Smooth muscle cell (in vitro differentiated cells): Measurements from ENCODE around the gene ZNF628. TPM values are rescaled to one million over a fixed set of nuclear protein-coding genes. Genes with fewer than 3 reads are reported as not detected.

Source experiments
- DNase-seq: peaks from one replicate; lab custom pipeline; 2025; ENCODE audit not compliant: unreplicated experiment; lab: John Stamatoyannopoulos, UW
- H2AFZ ChIP-seq: fragments of 200-600 bp; sonication (generic); 2 replicates; pipeline ENCODE4 v1.6.0; 2016; ENCODE audit warnings: antibody characterized with exemption, low read depth, mild to moderate bottlenecking
- H3F3A ChIP-seq: fragments of 200-600 bp; sonication (generic); 2 replicates; pipeline ENCODE4 v1.6.0; 2017; ENCODE audit warnings: antibody characterized with exemption, low read depth
- H3K27ac ChIP-seq: fragments of 200-600 bp; sonication (generic); 2 replicates; pipeline ENCODE4 v1.5.1; 2016; ENCODE audit warnings: low read depth, mild to moderate bottlenecking
- H3K27me3 ChIP-seq: fragments of 200-600 bp; sonication (generic); 2 replicates; pipeline ENCODE4 v1.6.1; 2016; ENCODE audit warnings: low read depth, mild to moderate bottlenecking
- H3K36me3 ChIP-seq: fragments of 200-600 bp; sonication (generic); 2 replicates; pipeline ENCODE4 v1.5.1; 2016; ENCODE audit warnings: low read depth
- H3K4me1 ChIP-seq: fragments of 200-600 bp; sonication (generic); 2 replicates; pipeline ENCODE4 v1.5.1; 2016; ENCODE audit warnings: low read depth
- H3K4me2 ChIP-seq: fragments of 200-600 bp; sonication (generic); 2 replicates; pipeline ENCODE4 v1.6.0; 2016; ENCODE audit warnings: mild to moderate bottlenecking
- H3K4me3 ChIP-seq: fragments of 200-600 bp; sonication (generic); 2 replicates; pipeline ENCODE4 v1.5.1; 2016; ENCODE audit warnings: mild to moderate bottlenecking
- H3K79me2 ChIP-seq: fragments of 200-600 bp; sonication (generic); 2 replicates; pipeline ENCODE4 v1.6.0; 2016; ENCODE audit warnings: low read depth, mild to moderate bottlenecking
- H3K9ac ChIP-seq: fragments of 200-600 bp; sonication (generic); 2 replicates; pipeline ENCODE4 v1.6.0; 2016; ENCODE audit warnings: low read depth
- H3K9me3 ChIP-seq: fragments of 200-600 bp; sonication (generic); replicated peaks from 2 replicates; pipeline ENCODE4 v1.5.1; 2016; ENCODE audit warnings: low read depth
- H4K20me1 ChIP-seq: fragments of 200-600 bp; sonication (generic); 2 replicates; pipeline ENCODE4 v1.6.0; 2016; ENCODE audit warnings: low read depth
- WGBS: methylation state at CpG from one replicate; pipeline ENCODE4 v1.1.7; 2016; ENCODE audit warnings: low lambda C conversion rate; 5-methylcytosine and 5-hydroxymethylcytosine counted together
- polyA plus RNA-seq: library from polyadenylated mRNA; unstranded; fragments of >200 nt; fragmentation: Nextera tagmentation; extraction: Ambion mirVana; gene quantifications from 2 replicates; pipeline ENCODE4 v1.2.1, GENCODE V29; 2016
- total RNA-seq: library from RNA; depleted of rRNA; stranded (reverse); fragments of >200 nt; gene quantifications from 2 replicates; pipeline ENCODE4 v1.2.3, GENCODE V29; 2014
- TF ChIP-seq, protein P1 (sequence below): fragments of 200-600 bp; sonication (generic); IDR thresholded peaks from 2 replicates; pipeline ENCODE4 v1.5.1; 2017; ENCODE audit warnings: borderline replicate concordance, mild to moderate bottlenecking, antibody characterized with exemption; ENCODE audit not compliant: insufficient read depth, poor library complexity, severe bottlenecking

ZNF628 gene
- total and polyA plus RNA-seq, 2 experiments from 2014 or later = 1.3 to 2.6 TPM

DNA sequence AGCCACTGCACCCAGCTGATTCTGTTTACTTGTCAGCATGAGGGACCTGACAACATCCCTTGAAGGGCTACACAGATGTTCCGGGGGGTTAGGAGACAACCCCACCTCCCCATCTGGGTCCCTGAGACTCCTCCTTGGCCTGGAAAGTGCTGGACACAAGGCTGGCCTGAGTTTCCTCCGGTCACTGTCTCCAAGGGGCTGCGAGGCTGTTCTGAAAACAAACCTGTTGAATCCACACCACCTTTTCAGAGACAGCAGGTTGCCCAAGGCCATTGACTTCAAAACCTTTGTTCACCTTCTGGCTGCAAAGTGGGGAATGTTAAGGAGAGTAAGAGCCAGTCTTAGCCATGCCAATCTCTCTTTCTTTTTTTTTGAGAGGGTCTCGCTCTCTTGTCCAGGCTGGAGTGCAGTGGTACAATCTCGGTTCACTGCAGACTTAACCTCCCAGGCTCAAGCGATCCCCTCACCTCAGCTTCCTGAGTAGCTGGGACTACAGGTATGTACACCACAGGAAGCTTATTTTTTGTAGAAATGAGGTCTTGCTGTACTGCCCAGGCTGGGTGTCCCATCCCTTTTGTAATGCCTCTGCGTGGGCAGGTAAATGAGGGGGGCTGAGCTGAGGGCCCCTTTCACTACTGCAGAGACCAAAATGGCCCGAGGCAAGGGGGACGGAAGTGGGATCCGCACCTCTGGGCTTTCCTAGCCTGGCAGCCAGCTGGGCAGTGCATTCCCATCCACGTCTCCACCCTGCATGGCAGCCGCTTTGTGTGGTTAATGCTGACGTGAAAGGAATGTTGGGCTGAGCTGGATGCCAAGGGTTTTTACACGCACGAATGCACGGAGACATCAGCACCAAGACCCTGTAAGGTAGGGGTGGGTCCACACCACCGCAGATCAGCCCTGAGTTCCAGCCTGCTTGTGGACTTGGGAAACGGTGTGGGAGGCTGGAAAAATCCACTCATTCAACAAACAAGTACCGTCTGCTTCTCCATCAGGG, 1.9 kb upstream of the ZNF628 start:
- no peak overlapping the region for H3K9ac ChIP-seq
- no peak overlapping the region for H2AFZ ChIP-seq
- H3K79me2 ChIP-seq = peaks cover 19% of the 10 kb centered on the region
- TF ChIP-seq, protein P1, sequence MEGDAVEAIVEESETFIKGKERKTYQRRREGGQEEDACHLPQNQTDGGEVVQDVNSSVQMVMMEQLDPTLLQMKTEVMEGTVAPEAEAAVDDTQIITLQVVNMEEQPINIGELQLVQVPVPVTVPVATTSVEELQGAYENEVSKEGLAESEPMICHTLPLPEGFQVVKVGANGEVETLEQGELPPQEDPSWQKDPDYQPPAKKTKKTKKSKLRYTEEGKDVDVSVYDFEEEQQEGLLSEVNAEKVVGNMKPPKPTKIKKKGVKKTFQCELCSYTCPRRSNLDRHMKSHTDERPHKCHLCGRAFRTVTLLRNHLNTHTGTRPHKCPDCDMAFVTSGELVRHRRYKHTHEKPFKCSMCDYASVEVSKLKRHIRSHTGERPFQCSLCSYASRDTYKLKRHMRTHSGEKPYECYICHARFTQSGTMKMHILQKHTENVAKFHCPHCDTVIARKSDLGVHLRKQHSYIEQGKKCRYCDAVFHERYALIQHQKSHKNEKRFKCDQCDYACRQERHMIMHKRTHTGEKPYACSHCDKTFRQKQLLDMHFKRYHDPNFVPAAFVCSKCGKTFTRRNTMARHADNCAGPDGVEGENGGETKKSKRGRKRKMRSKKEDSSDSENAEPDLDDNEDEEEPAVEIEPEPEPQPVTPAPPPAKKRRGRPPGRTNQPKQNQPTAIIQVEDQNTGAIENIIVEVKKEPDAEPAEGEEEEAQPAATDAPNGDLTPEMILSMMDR = no peak
- H3K4me2 ChIP-seq = no peak overlapping the region
- H3K4me3 ChIP-seq = no peak overlapping the region
- H3F3A ChIP-seq = no peaks in the 10 kb centered on the region
- H3K9me3 ChIP-seq = no peaks in the 10 kb centered on the region
- H3K36me3 ChIP-seq = no peaks in the 10 kb centered on the region
- no peak for DNase-seq
- peak overlapping the region; percentile 47 for H3K27ac ChIP-seq
- 84% methylated on average over 19 of the region's 19 CpGs for WGBS
- H3K27me3 ChIP-seq = no peaks in the 10 kb centered on the region
- peaks cover 16% of the 10 kb centered on the region for H3K4me1 ChIP-seq
- no peaks in the 10 kb centered on the region for H4K20me1 ChIP-seq

DNA sequence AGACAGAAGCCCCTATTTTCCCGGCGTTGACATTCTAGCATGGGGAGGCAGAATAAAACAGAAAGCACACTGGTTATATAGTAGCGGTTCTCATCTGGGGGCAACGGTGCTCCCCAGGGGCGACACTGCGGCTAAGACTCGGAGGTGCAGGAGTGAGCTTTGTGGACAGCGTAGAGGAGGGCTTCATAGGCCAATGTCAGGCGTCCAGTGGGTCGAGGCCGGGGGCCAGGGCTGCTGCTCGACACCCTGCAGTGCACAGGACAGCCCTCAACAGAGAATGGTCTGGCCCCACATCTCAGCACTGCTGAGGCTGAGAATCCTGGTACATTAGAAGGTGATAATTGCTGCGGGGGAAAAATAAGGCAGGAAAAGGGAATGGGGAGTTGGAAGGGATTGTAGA, 1.5 kb downstream of the ZNF628 start:
- Histone ChIP-seq H4K20me1 (no peaks in the 10 kb centered on the region), H3K36me3 (no peaks in the 10 kb centered on the region), H3K27ac (no peak overlapping the region), H3K4me1 (peaks cover 16% of the 10 kb centered on the region), H3F3A (no peaks in the 10 kb centered on the region), H3K4me2 (peak overlapping the region; percentile 83), H3K4me3 (peak overlapping the region; percentile 67), H3K79me2 (peaks cover 19% of the 10 kb centered on the region), H3K9ac (no peak overlapping the region), H3K9me3 (no peaks in the 10 kb centered on the region), H2AFZ (no peak overlapping the region), H3K27me3 (no peaks in the 10 kb centered on the region)
- 94% methylated on average over 13 of the region's 13 CpGs for WGBS
- DNase-seq = no peak
- TF ChIP-seq, protein P1 = no peak

DNA sequence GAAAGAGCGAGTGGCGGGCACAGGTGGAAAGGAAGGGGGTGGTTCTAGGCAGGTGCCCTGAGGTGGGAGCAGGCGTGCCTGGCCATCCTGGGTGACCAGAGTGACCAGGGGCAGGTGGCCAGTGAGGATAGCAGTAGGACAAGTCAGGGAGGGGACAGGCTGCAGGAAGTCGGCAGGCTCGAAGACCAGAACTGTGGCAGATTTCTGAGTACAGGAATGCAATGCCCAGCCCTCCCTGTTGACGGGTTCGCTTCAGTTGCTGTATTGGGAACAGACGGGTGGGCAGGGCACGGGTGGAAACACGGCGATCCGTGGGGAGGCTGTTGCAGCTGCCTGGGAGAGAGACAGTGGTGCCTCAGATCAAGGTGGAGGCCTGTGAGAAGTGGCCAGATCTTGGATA, 1.9 kb downstream of the ZNF628 start:
- Histone ChIP-seq H3K27me3 (no peaks in the 10 kb centered on the region), H3K27ac (no peak overlapping the region), H3K4me3 (no peak overlapping the region), H2AFZ (no peak overlapping the region), H3F3A (no peaks in the 10 kb centered on the region), H4K20me1 (no peaks in the 10 kb centered on the region), H3K4me2 (no peak overlapping the region), H3K4me1 (peaks cover 13% of the 10 kb centered on the region), H3K9me3 (no peaks in the 10 kb centered on the region), H3K9ac (no peak overlapping the region), H3K79me2 (peaks cover 19% of the 10 kb centered on the region), H3K36me3 (no peaks in the 10 kb centered on the region)
- 93% methylated on average over 12 of the region's 12 CpGs for WGBS
- no peak for DNase-seq
- TF ChIP-seq, protein P1 = no peak

DNA sequence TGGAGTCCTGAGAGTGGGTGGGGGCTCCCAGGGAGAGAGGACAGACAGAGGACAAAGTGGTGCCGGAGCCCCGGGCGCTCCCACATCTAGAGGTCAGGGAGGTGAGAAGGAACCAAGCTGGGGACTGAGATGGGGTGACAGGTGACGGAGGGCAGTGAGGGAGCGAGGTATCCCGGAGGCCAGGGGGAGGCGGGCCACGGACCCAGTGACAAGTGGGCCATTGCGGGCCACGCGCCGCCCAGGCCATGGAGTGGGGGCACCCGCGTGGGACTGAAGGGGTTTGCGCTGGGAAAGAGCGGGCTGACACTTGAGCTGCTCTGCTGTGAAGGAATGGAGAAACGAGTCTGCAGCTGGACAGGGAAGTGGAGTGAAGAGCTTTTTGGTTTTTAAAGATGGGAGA, 2.6 kb downstream of the ZNF628 start:
- H3K4me3 ChIP-seq = no peak overlapping the region
- no peak for DNase-seq
- no peaks in the 10 kb centered on the region for H3K27me3 ChIP-seq
- no peaks in the 10 kb centered on the region for H3K9me3 ChIP-seq
- no peaks in the 10 kb centered on the region for H4K20me1 ChIP-seq
- no peak overlapping the region for H2AFZ ChIP-seq
- no peak overlapping the region for H3K9ac ChIP-seq
- no peaks in the 10 kb centered on the region for H3F3A ChIP-seq
- H3K27ac ChIP-seq = no peak overlapping the region
- H3K79me2 ChIP-seq = peaks cover 19% of the 10 kb centered on the region
- peaks cover 9% of the 10 kb centered on the region for H3K4me1 ChIP-seq
- H3K36me3 ChIP-seq = no peaks in the 10 kb centered on the region
- 90% methylated on average over 17 of the region's 17 CpGs for WGBS
- no peak overlapping the region for H3K4me2 ChIP-seq
- TF ChIP-seq, protein P1 = no peak
